ENCODE measurements around the gene FKBP15. TPM values are rescaled to one million over a fixed set of nuclear protein-coding genes. Genes with fewer than 3 reads are reported as not detected.

FKBP15 gene
- total RNA-seq, 1 donor from 2014 or later: 24.4 TPM

GRCh38 chr9:113261917-113262671 is 41.0 kb upstream of the FKBP15 start:
- no peak for TF ChIP-seq CTCF (IDR thresholded peaks at IDR 0.05)
- intact Hi-C loops (cut with DNase I): no loop called here
- no peak overlapping the region for H3K27ac ChIP-seq
- DNase-seq (ENCODE audit: low spot score in 2 of 2): no peak
- H3K4me3 ChIP-seq: no peak overlapping the region
- no peaks in the 10 kb centered on the region for H3K9me3 ChIP-seq
- no peaks in the 10 kb centered on the region for H3K4me1 ChIP-seq
- H3K27me3 ChIP-seq: no peaks in the 10 kb centered on the region
- H3K36me3 ChIP-seq: peaks cover 28 to 48% of the 10 kb centered on the region in 2 donors

GRCh38 chr9:113258282-113258681 is 37.2 kb upstream of the FKBP15 start:
- intact Hi-C loops (cut with DNase I): no loop called here

GRCh38 chr9:113257863-113258262 is 36.8 kb upstream of the FKBP15 start:
- Histone ChIP-seq H3K27ac (no peak overlapping the region), H3K27me3 (no peaks in the 10 kb centered on the region), H3K36me3 (peaks cover 17 to 45% of the 10 kb centered on the region in 2 donors), H3K4me1 (no peaks in the 10 kb centered on the region), H3K9me3 (no peaks in the 10 kb centered on the region), H3K4me3 (no peak overlapping the region)
- intact Hi-C loops (cut with DNase I): no loop called here
- DNase-seq (ENCODE audit: low spot score in 2 of 2): no peak
- no peak for TF ChIP-seq CTCF (IDR thresholded peaks at IDR 0.05)

More at GRCh38 chr9:113258282-113258681, 37.2 kb upstream of the FKBP15 start:
- Histone ChIP-seq H3K4me3 (no peak overlapping the region), H3K36me3 (peaks cover 19 to 45% of the 10 kb centered on the region in 2 donors), H3K4me1 (no peaks in the 10 kb centered on the region), H3K27me3 (no peaks in the 10 kb centered on the region), H3K27ac (no peak overlapping the region), H3K9me3 (no peaks in the 10 kb centered on the region)
- no peak for TF ChIP-seq CTCF (IDR thresholded peaks at IDR 0.05)
- DNase-seq (ENCODE audit: low spot score in 2 of 2): no peak

- Histone ChIP-seq H3K27ac (no peak overlapping the region), H3K4me1 (no peaks in the 10 kb centered on the region), H3K36me3 (peaks cover 9 to 36% of the 10 kb centered on the region in 2 donors), H3K27me3 (no peaks in the 10 kb centered on the region), H3K4me3 (no peak overlapping the region), H3K9me3 (no peaks in the 10 kb centered on the region)
- intact Hi-C loops (cut with DNase I): no loop called here
- TF ChIP-seq CTCF (IDR thresholded peaks at IDR 0.05): no peak
- DNase-seq (ENCODE audit: low spot score in 2 of 2): no peak
Observed at GRCh38 chr9:113255438-113255837, 34.4 kb upstream of the FKBP15 start.

GRCh38 chr9:113254991-113255390 is 33.9 kb upstream of the FKBP15 start:
- intact Hi-C loops (cut with DNase I): no loop called here
- Histone ChIP-seq H3K9me3 (no peaks in the 10 kb centered on the region), H3K4me3 (no peak overlapping the region), H3K27ac (no peak overlapping the region), H3K36me3 (peaks cover 9 to 32% of the 10 kb centered on the region in 2 donors), H3K4me1 (no peaks in the 10 kb centered on the region), H3K27me3 (no peaks in the 10 kb centered on the region)
- TF ChIP-seq CTCF (IDR thresholded peaks at IDR 0.05): no peak
- DNase-seq (ENCODE audit: low spot score in 2 of 2): no peak

Data from ascending aorta (tissue), 2 donors.